ENCODE data around the gene PAIP2.

Gene PAIP2

DNA sequence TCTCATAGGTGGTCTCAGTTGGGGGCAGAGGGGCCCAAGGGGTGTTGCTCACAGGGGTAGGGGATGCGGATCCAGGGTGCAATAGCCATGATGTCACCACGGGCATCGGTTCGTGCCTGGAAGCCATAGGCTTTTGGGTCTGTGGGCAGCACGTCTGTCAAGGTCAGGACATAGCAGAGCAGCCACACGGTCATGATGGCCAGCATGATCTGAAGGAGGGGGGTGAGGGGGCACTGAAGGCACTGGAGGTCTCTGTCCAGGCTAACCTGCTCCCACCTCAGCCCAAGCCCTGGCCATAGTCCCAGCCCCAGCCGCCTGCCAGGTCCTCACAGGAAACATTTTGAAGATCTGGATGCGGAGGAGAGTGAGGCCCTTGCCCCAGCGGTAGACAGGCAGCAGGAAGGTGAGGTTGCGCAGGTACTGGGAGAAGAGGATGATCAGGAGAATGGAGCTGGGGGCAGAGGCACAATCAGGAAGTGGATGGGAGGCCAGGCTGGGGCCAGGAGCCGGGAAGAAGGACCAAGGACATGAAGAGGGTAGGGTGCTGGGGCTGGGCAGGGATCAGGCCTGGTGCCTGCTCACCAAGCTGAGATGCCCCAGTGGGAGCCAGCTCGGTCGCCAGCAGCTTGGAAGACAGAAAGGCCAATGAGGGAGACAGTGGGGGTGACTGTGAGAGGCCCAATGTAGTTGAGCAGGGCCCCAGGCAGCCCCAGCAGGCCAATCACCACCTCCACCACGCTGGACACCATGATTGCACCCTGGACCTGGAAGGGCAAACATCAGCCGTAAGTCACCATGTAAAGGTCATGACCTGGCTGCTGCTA, 38.2 kb downstream of the PAIP2 start:
- Histone ChIP-seq H3K27me3 (replicated peaks in 2 of 5; ENCODE audit: control insufficient read depth in 4 of 5, insufficient read depth in 5 of 5, low read length in 4 of 5) (no peaks in the 10 kb centered on the region), H3K9me3 (ENCODE audit: control extremely low read depth in 1 of 5, control insufficient read depth in 4 of 5, insufficient read depth in 2 of 5, low read depth in 1 of 5, low read length in 4 of 5) (no peaks in the 10 kb centered on the region), H3K27ac (ENCODE audit: insufficient read depth in 1 of 2, low read depth in 1 of 2, low read length in 2 of 2, poor library complexity in 1 of 2, severe bottlenecking in 2 of 2) (no peak overlapping the region), H3K4me1 (ENCODE audit: control extremely low read depth in 1 of 4, control insufficient read depth in 4 of 4, insufficient read depth in 4 of 4, low read length in 3 of 4) (peaks cover 0 to 29% (median 29%) of the 10 kb centered on the region in 4 experiments), H3K4me3 (ENCODE audit: control insufficient read depth in 1 of 7, extremely low read depth in 1 of 7, insufficient read depth in 4 of 7, low read depth in 2 of 7, low read length in 6 of 7) (no peak overlapping the region), H3K36me3 (ENCODE audit: control insufficient read depth in 4 of 4, insufficient read depth in 4 of 4, low read length in 3 of 4) (peaks cover 0 to 13% (median 4%) of the 10 kb centered on the region in 4 experiments)
- WGBS (ENCODE audit: insufficient coverage) = 95% methylated on average over 13 of the region's 15 CpGs
- no peak for DNase-seq
- ChIA-PET CTCF (no interaction called here), POLR2A (no interaction called here)

DNA sequence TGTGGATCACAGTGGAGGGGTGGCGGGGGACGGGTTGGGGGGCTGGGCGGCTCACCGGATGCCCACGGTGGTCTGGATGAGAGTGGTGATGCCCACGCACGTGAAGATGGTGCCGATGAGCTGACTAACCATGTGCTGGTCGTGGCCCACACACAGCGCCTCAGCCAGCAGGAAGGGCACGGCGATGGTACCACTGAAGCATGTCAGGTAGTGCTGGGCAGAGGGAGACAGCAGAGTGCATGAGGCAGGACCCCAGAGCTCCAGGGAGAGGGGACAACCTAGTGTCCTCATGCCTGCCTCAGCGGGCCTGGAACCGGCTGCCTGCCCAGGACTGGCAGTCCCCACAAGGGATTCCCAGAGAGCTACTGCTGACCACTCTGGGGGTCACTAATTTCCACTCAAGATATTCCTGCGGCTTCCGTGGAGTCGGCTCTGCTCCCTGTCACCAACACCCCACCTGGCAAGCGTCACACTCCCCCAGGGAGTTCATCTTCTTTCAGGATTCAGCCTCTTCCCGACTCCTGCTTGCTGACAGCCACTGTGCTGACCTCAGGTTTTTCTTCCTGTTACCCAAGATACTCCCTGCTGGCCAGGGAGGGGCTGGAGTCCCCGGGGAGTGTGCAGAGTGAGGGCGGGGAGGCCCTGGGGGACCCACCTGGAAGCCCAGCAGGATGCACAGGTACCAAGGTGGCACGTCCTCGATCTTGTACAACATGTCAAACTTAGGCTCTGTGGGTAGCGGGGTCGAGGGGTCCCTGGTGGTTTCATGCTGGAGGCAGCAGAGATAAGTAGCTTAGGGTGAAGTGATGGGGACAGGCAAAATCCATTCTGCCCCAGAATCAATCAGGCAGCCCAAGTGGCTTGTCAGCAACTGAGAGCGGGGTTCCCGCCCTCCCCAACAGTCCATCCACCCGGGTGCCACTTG, 40.4 kb downstream of the PAIP2 start:
- POLR2A ChIA-PET = no interaction called here
- no peaks in the 10 kb centered on the region for H3K9me3 ChIP-seq (ENCODE audit: control extremely low read depth in 1 of 5, control insufficient read depth in 4 of 5, insufficient read depth in 2 of 5, low read depth in 1 of 5, low read length in 4 of 5)
- no peak overlapping the region for H3K4me3 ChIP-seq (ENCODE audit: control insufficient read depth in 1 of 7, extremely low read depth in 1 of 7, insufficient read depth in 4 of 7, low read depth in 2 of 7, low read length in 6 of 7)
- peaks cover 6 to 52% (median 51%) of the 10 kb centered on the region in 4 experiments for H3K4me1 ChIP-seq (ENCODE audit: control extremely low read depth in 1 of 4, control insufficient read depth in 4 of 4, insufficient read depth in 4 of 4, low read length in 3 of 4)
- DNase-seq = no peak
- CTCF ChIA-PET = interaction anchor here (1.4 to 7.4 kb wide), 3 partner anchors 7 to 20 kb away, joined by 3 to 43 read pairs (median 7); no protein-coding TSS in a partner anchor
- H3K36me3 ChIP-seq (ENCODE audit: control insufficient read depth in 4 of 4, insufficient read depth in 4 of 4, low read length in 3 of 4) = peaks cover 0 to 8% (median 7%) of the 10 kb centered on the region in 4 experiments
- 96% methylated on average over 26 of the region's 28 CpGs for WGBS (ENCODE audit: insufficient coverage)
- H3K27me3 ChIP-seq (replicated peaks in 2 of 5; ENCODE audit: control insufficient read depth in 4 of 5, insufficient read depth in 5 of 5, low read length in 4 of 5) = no peaks in the 10 kb centered on the region
- H3K27ac ChIP-seq (ENCODE audit: insufficient read depth in 1 of 2, low read depth in 1 of 2, low read length in 2 of 2, poor library complexity in 1 of 2, severe bottlenecking in 2 of 2) = peak overlapping the region in 1 of 2 experiments; percentile 39

DNA sequence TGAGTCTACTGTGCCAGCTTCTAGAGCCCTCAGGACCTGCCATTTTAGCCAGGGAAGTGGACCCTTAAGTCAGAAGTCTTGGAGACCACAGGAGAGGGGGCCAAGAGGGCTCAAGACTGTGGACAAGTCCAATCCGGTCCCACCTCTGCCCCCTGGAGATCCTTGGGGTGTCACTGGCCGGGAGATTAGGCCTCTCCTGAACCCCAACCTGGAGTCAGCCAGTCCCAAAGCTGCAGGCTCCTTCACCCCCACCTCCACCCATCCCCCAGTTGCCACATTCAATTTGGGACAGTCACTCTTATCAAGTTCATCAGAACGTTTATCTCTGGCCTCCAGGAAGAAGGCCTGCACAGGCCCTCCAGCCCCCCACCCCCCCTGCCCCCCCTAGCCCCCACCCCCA, 41.2 kb downstream of the PAIP2 start:
- Histone ChIP-seq H3K4me1 (ENCODE audit: control extremely low read depth in 1 of 4, control insufficient read depth in 4 of 4, insufficient read depth in 4 of 4, low read length in 3 of 4) (peaks cover 6 to 59% (median 58%) of the 10 kb centered on the region in 4 experiments), H3K27me3 (replicated peaks in 2 of 5; ENCODE audit: control insufficient read depth in 4 of 5, insufficient read depth in 5 of 5, low read length in 4 of 5) (no peaks in the 10 kb centered on the region), H3K36me3 (ENCODE audit: control insufficient read depth in 4 of 4, insufficient read depth in 4 of 4, low read length in 3 of 4) (peaks cover 0 to 8% (median 7%) of the 10 kb centered on the region in 4 experiments), H3K4me3 (ENCODE audit: control insufficient read depth in 1 of 7, extremely low read depth in 1 of 7, insufficient read depth in 4 of 7, low read depth in 2 of 7, low read length in 6 of 7) (no peak overlapping the region), H3K9me3 (ENCODE audit: control extremely low read depth in 1 of 5, control insufficient read depth in 4 of 5, insufficient read depth in 2 of 5, low read depth in 1 of 5, low read length in 4 of 5) (no peaks in the 10 kb centered on the region), H3K27ac (ENCODE audit: insufficient read depth in 1 of 2, low read depth in 1 of 2, low read length in 2 of 2, poor library complexity in 1 of 2, severe bottlenecking in 2 of 2) (peak overlapping the region in 1 of 2 experiments; percentile 39)
- WGBS (ENCODE audit: insufficient coverage) = 100% methylated on average over 1 of the region's 3 CpGs
- DNase-seq = no peak
- ChIA-PET CTCF (interaction anchor here (1.4 to 7.4 kb wide), 3 partner anchors 8 to 19 kb away, joined by 3 to 43 read pairs (median 7); no protein-coding TSS in a partner anchor), POLR2A (no interaction called here)

DNA sequence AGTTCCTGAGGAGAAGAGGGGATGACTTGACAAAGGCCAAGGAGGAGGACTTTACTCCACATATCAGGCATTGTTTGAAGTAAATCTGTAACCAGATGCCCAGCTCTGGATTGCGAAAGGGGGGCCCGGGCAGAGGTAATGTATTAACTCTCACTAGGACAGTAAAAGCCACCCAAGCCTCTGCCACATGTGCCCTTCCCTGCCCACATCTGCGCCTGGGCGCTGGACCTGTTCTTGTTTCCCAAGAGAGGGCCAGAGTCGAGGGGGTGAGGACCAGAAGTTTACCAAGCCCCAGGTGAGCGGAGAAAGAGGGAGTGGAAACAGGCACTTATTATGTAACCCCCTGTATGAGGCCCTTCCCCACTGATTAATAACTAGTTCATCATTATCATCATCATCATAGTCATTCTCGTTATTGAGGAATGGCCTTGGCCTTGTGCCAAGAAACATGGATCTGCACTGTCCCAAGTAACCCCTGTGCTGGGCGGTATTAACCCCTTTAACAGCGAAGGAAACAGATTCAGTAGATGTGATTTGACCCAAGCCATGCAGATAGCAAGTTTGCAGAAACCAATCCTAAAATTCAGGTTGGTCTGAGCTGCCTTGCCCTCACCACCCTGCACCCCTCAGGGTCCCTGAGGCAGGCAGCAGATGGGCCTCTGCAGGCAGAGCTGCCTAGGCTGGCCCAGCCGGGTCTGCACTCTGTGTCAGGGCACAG, 41.8 kb downstream of the PAIP2 start, which contains the start of gene SLC23A1:
SLC23A1 (minus strand) TSS at position 23 of the 718 bp plus-strand sequence. CDS start 44 bp downstream, outside the sequence.
- CTCF ChIA-PET = interaction anchor here (1.0 to 7.4 kb wide), 4 partner anchors 8 to 62 kb away, joined by 3 to 48 read pairs (median 25); no protein-coding TSS in a partner anchor
- Histone ChIP-seq H3K4me1 (ENCODE audit: control extremely low read depth in 1 of 4, control insufficient read depth in 4 of 4, insufficient read depth in 4 of 4, low read length in 3 of 4) (peaks cover 6 to 65% (median 65%) of the 10 kb centered on the region in 4 experiments), H3K4me3 (ENCODE audit: control insufficient read depth in 1 of 7, extremely low read depth in 1 of 7, insufficient read depth in 4 of 7, low read depth in 2 of 7, low read length in 6 of 7) (peak within 1 kb of the TSS in 2 of 7 experiments; percentile 67 to 73), H3K36me3 (ENCODE audit: control insufficient read depth in 4 of 4, insufficient read depth in 4 of 4, low read length in 3 of 4) (peaks cover 0 to 7% (median 4%) of the 10 kb centered on the region in 4 experiments), H3K27me3 (replicated peaks in 2 of 5; ENCODE audit: control insufficient read depth in 4 of 5, insufficient read depth in 5 of 5, low read length in 4 of 5) (no peaks in the 10 kb centered on the region), H3K9me3 (ENCODE audit: control extremely low read depth in 1 of 5, control insufficient read depth in 4 of 5, insufficient read depth in 2 of 5, low read depth in 1 of 5, low read length in 4 of 5) (no peaks in the 10 kb centered on the region), H3K27ac (ENCODE audit: insufficient read depth in 1 of 2, low read depth in 1 of 2, low read length in 2 of 2, poor library complexity in 1 of 2, severe bottlenecking in 2 of 2) (peak within 1 kb of the TSS; percentile 72 to 84)
- WGBS (ENCODE audit: insufficient coverage) = 75% methylated on average over 3 of the region's 10 CpGs
- POLR2A ChIA-PET = no interaction called here
- DNase-seq = no peak

DNA sequence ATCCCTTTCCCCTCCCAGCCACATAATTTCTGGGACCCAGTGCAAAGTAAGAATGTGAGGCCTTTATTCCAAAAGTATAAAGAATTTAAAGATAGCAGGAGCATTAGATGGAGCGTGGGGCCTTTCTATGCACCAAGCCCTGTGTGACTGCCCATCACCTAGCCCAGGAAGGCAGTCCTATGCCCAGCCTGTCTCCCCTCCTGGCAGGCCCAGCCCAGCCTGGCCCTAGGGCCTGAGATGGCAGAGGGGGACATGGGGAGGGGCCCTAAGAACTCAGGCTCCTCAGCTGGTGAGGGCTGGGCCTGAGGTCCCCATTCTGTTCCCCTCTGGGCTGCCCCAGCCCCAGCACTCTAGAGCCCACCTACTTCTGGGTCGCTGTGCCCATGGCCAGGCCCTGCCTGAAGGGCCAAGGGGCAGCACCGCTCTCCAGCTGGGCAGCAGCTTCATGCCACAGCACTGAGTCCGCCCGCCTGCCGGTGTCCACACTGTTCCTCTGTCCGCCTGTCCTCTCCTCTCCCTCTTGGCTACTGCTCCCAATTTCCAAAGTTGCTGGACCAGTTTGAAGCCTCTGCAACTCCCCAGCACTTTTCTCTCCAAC, 42.4 kb downstream of the PAIP2 start:
- DNase-seq = no peak
- Histone ChIP-seq H3K9me3 (ENCODE audit: control extremely low read depth in 1 of 5, control insufficient read depth in 4 of 5, insufficient read depth in 2 of 5, low read depth in 1 of 5, low read length in 4 of 5) (no peaks in the 10 kb centered on the region), H3K4me3 (ENCODE audit: control insufficient read depth in 1 of 7, extremely low read depth in 1 of 7, insufficient read depth in 4 of 7, low read depth in 2 of 7, low read length in 6 of 7) (peak overlapping the region in 3 of 7 experiments; percentile 67 to 77 (median 73)), H3K27me3 (replicated peaks in 2 of 5; ENCODE audit: control insufficient read depth in 4 of 5, insufficient read depth in 5 of 5, low read length in 4 of 5) (no peaks in the 10 kb centered on the region), H3K27ac (ENCODE audit: insufficient read depth in 1 of 2, low read depth in 1 of 2, low read length in 2 of 2, poor library complexity in 1 of 2, severe bottlenecking in 2 of 2) (peak overlapping the region; percentile 72 to 84), H3K4me1 (ENCODE audit: control extremely low read depth in 1 of 4, control insufficient read depth in 4 of 4, insufficient read depth in 4 of 4, low read length in 3 of 4) (peaks cover 6 to 71% (median 70%) of the 10 kb centered on the region in 4 experiments), H3K36me3 (ENCODE audit: control insufficient read depth in 4 of 4, insufficient read depth in 4 of 4, low read length in 3 of 4) (peaks cover 0 to 7% (median 0%) of the 10 kb centered on the region in 4 experiments)
- ChIA-PET POLR2A (no interaction called here), CTCF (interaction anchor here (1.0 to 7.4 kb wide), 7 partner anchors 7 to 63 kb away, joined by 3 to 48 read pairs (median 7); no protein-coding TSS in a partner anchor)
- WGBS (ENCODE audit: insufficient coverage) = 86% methylated on average over 7 of the region's 7 CpGs

DNA sequence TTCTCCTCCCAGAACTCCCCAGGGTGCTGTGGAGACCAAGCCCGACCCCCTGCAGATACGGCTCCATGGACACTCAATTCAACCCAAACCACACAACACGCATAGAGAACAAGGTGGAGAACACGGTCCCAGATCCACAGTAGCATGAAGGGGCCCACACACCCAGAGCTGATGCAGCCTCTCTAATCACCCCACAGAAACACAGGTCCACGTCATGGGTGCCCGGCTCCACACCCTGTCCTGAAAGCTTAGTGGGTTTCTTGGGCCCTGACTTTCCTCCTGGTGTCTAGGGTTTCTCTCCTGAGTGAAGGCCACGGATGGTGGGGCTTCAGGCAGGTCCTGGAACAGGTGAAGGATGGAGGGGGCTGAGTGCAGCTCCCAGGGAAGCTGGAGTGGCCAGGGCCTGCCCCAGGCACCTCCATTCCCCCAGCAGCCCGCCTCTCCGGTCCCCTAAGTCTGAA, 43.0 kb downstream of the PAIP2 start:
- Histone ChIP-seq H3K27me3 (replicated peaks in 2 of 5; ENCODE audit: control insufficient read depth in 4 of 5, insufficient read depth in 5 of 5, low read length in 4 of 5) (no peaks in the 10 kb centered on the region), H3K4me1 (ENCODE audit: control extremely low read depth in 1 of 4, control insufficient read depth in 4 of 4, insufficient read depth in 4 of 4, low read length in 3 of 4) (peaks cover 6 to 77% (median 73%) of the 10 kb centered on the region in 4 experiments), H3K27ac (ENCODE audit: insufficient read depth in 1 of 2, low read depth in 1 of 2, low read length in 2 of 2, poor library complexity in 1 of 2, severe bottlenecking in 2 of 2) (peak overlapping the region; percentile 72 to 84), H3K9me3 (ENCODE audit: control extremely low read depth in 1 of 5, control insufficient read depth in 4 of 5, insufficient read depth in 2 of 5, low read depth in 1 of 5, low read length in 4 of 5) (no peaks in the 10 kb centered on the region), H3K36me3 (ENCODE audit: control insufficient read depth in 4 of 4, insufficient read depth in 4 of 4, low read length in 3 of 4) (peaks cover 0 to 7% (median 0%) of the 10 kb centered on the region in 4 experiments), H3K4me3 (ENCODE audit: control insufficient read depth in 1 of 7, extremely low read depth in 1 of 7, insufficient read depth in 4 of 7, low read depth in 2 of 7, low read length in 6 of 7) (peak overlapping the region in 6 of 7 experiments; percentile 40 to 77 (median 67))
- WGBS (ENCODE audit: insufficient coverage) = 63% methylated on average over 7 of the region's 9 CpGs
- no peak for DNase-seq
- ChIA-PET POLR2A (interaction anchor here (0.5 kb wide), 1 partner anchor 137 kb away, joined by 4 read pairs; no protein-coding TSS in a partner anchor), CTCF (interaction anchor here (1.0 to 7.4 kb wide), 5 partner anchors 9 to 38 kb away, joined by 3 to 48 read pairs (median 7); no protein-coding TSS in a partner anchor)

Measured in common myeloid progenitor, CD34-positive (primary cell).